K562 (cell line): Measurements from ENCODE around the gene NPEPL1. TPM values are rescaled to one million over a fixed set of nuclear protein-coding genes. Genes with fewer than 3 reads are reported as not detected.

Experiments
- ATAC-seq: fragments of 200-7000 bp; cut with Tn5 transposase; 3 replicates; pipeline ENCODE4 v1.9.1; 2020; ENCODE audit warnings: moderate library complexity
- BruUV-seq: library from RNA; stranded (reverse); fragments of 400-500 nt; replicated peaks from 2 replicates; lab custom pipeline; 2021; lab: Mats Ljungman, UMichigan
- CTCF ChIA-PET: fragments of 300-600 bp; formaldehyde crosslinking; extraction: SDS; loops from one replicate; lab custom pipeline; 2021; ENCODE audit warnings: low intra/inter-chr PET ratio; lab: Yijun Ruan, JAX
- POLR2A ChIA-PET: fragments of 300-600, 350-650 bp; sonication (Branson Sonifier 250); formaldehyde crosslinking; extraction: SDS; loops from one replicate; lab custom pipeline; 2021; ENCODE audit warnings: antibody characterized with exemption, inconsistent platforms; lab: Yijun Ruan, JAX
- DNase-seq, 4 experiments: peaks; one replicate each; pipeline versions ENCODE4 v3.0.0 to v3.0.0-alpha.2; 2011 to 2018; ENCODE audit warnings: low spot score in 3 of 4, mixed read lengths in 3 of 4; ENCODE audit errors: extremely low read depth in 1 of 4
- FAIRE-seq: peaks from 2 replicates; lab custom pipeline; 2011; peaks lifted over from hg19 to GRCh38; lab: Jason Lieb, UNC
- H2AFZ ChIP-seq: 2 replicates; pipeline ENCODE4 v1.6.0; 2011; ENCODE audit warnings: low read depth, low read length, control low read depth, inconsistent platforms
- H3K27ac ChIP-seq: fragments of 200-600 bp; 3 replicates; pipeline ENCODE4 v1.8.0; 2011; ENCODE audit warnings: low read depth, mild to moderate bottlenecking, control low read depth, inconsistent platforms, low read length, moderate library complexity, mixed read lengths; ENCODE audit errors: extremely low read depth
- H3K27me3 ChIP-seq, 2 experiments: fragments of 300-600 bp in 1 of 2; 2 replicates in 1 of 2; 3 replicates in 1 of 2; pipeline versions ENCODE4 v1.6.0 to v1.8.0; 2011; ENCODE audit warnings: inconsistent platforms in 2 of 2, low read length in 2 of 2, mild to moderate bottlenecking in 1 of 2, mixed read lengths in 1 of 2, moderate library complexity in 1 of 2; ENCODE audit not compliant: control insufficient read depth in 2 of 2, insufficient read depth in 2 of 2
- H3K36me3 ChIP-seq: fragments of 300-600 bp; 3 replicates; pipeline ENCODE4 v1.8.0; 2011; ENCODE audit warnings: mild to moderate bottlenecking, low read length, inconsistent platforms; ENCODE audit not compliant: control insufficient read depth, insufficient read depth
- H3K4me1 ChIP-seq, 2 experiments: fragments of 200-600 bp in 1 of 2; replicated peaks in 1 of 2; 2 replicates in 1 of 2; 3 replicates in 1 of 2; pipeline versions ENCODE4 v1.5.1 to v1.8.0; 2011; ENCODE audit warnings: inconsistent platforms in 2 of 2, low read length in 2 of 2, mild to moderate bottlenecking in 1 of 2, mixed read lengths in 1 of 2, moderate library complexity in 1 of 2; ENCODE audit not compliant: control insufficient read depth in 2 of 2, insufficient read depth in 2 of 2
- H3K4me2 ChIP-seq: 2 replicates; pipeline ENCODE4 v1.6.1; 2011; ENCODE audit warnings: low read length, control low read depth, inconsistent platforms, mixed read lengths; ENCODE audit not compliant: insufficient read depth
- H3K4me3 ChIP-seq: fragments of 200-600 bp; sonication (generic), shearing (Covaris generic); 2 replicates; pipeline ENCODE4 v1.5.1; 2016; ENCODE audit warnings: control low read depth, inconsistent platforms
- H3K79me2 ChIP-seq: fragments of 200-600 bp; 3 replicates; pipeline ENCODE4 v1.8.0; 2011; ENCODE audit warnings: low read length, inconsistent platforms; ENCODE audit not compliant: control insufficient read depth, insufficient read depth
- H3K9ac ChIP-seq, 2 experiments: 2 replicates each; pipeline versions ENCODE4 v1.6.0 to v1.6.1; 2011; ENCODE audit warnings: low read depth in 2 of 2, low read length in 2 of 2, control low read depth in 1 of 2, inconsistent platforms in 1 of 2, mild to moderate bottlenecking in 1 of 2, mixed read lengths in 1 of 2; ENCODE audit not compliant: insufficient read depth in 1 of 2
- H3K9me1 ChIP-seq: one replicate; pipeline ENCODE4 v1.6.0; 2011; ENCODE audit warnings: inconsistent platforms, mild to moderate bottlenecking, low read length, moderate library complexity; ENCODE audit not compliant: control insufficient read depth, insufficient read depth
- H3K9me3 ChIP-seq: replicated peaks from 2 replicates; pipeline ENCODE4 v1.5.1; 2011; ENCODE audit warnings: low read depth, low read length, inconsistent platforms; ENCODE audit not compliant: control insufficient read depth, insufficient read depth
- H4K20me1 ChIP-seq: replicated peaks from 2 replicates; pipeline ENCODE4 v1.6.1; 2011; ENCODE audit warnings: low read length, inconsistent platforms, mixed read lengths; ENCODE audit not compliant: control insufficient read depth, insufficient read depth
- ARID1B ChIP-seq: fragments of 450-650 bp; IDR thresholded peaks from 2 replicates; pipeline ENCODE4 v1.6.1; 2016; ENCODE audit warnings: antibody characterized with exemption, mild to moderate bottlenecking, inconsistent platforms
- CBFA2T3 ChIP-seq: fragments of 450-650 bp; IDR thresholded peaks from 2 replicates; pipeline ENCODE4 v1.6.1; 2017
- CBFB ChIP-seq: sonication (generic); formaldehyde crosslinking; IDR thresholded peaks from 2 replicates; pipeline ENCODE4 v1.4.0; 2020; ENCODE audit warnings: mild to moderate bottlenecking, missing genetic modification reagents
- HIVEP1 ChIP-seq: fragments of 250-450 bp; sonication (Bioruptor Pico); IDR thresholded peaks from 2 replicates; pipeline ENCODE4 v1.4.0; 2020; ENCODE audit warnings: mild to moderate bottlenecking
- HSF4 ChIP-seq: fragments of 250-450 bp; sonication (Bioruptor Pico); IDR thresholded peaks from 2 replicates; pipeline ENCODE4 v2.1.2; 2022; ENCODE audit warnings: mild to moderate bottlenecking, moderate library complexity, borderline replicate concordance
- PATZ1 ChIP-seq: fragments of 250-450 bp; sonication (Bioruptor Pico); IDR thresholded peaks from 2 replicates; pipeline ENCODE4 v1.5.0; 2020; ENCODE audit warnings: mild to moderate bottlenecking, borderline replicate concordance
- RBM17 ChIP-seq: fragments of 200-400 bp; formaldehyde crosslinking; IDR thresholded peaks from 2 replicates; pipeline ENCODE4 v1.6.1; 2017; ENCODE audit warnings: low read depth, mild to moderate bottlenecking, low read length, borderline replicate concordance
- SRSF1 ChIP-seq: fragments of 200-400 bp; formaldehyde crosslinking; IDR thresholded peaks from 2 replicates; pipeline ENCODE4 v1.6.1; 2017; ENCODE audit warnings: mild to moderate bottlenecking, low read depth, low read length, moderate library complexity
- STAT5A ChIP-seq: IDR thresholded peaks from 2 replicates; pipeline ENCODE4 v1.6.1; 2012; ENCODE audit warnings: low read length, inconsistent platforms, borderline replicate concordance
- ZNF318 ChIP-seq, 2 experiments: fragments of 450-650 bp; IDR thresholded peaks; 2 replicates each; pipeline ENCODE4 v1.6.1; 2016; ENCODE audit warnings: mild to moderate bottlenecking in 2 of 2, borderline replicate concordance in 1 of 2, low read depth in 1 of 2, moderate library complexity in 1 of 2
- ZNF324 ChIP-seq: fragments of 250-450 bp; sonication (Bioruptor Pico); IDR thresholded peaks from 2 replicates; pipeline ENCODE4 v1.4.0; 2020; ENCODE audit warnings: mild to moderate bottlenecking
- ZNF41 ChIP-seq: fragments of 250-450 bp; sonication (Bioruptor Pico); conservative IDR thresholded peaks from 2 replicates; pipeline ENCODE4 v1.4.0; 2020; ENCODE audit warnings: mild to moderate bottlenecking
- WGBS: fragments of 100-300 bp; shearing (Covaris generic); methylation state at CpG from one replicate; pipeline ENCODE4 v1.1.6; 2016; ENCODE audit warnings: low coverage, mixed read lengths; ENCODE audit not compliant: insufficient coverage; ENCODE audit errors: missing lambda C conversion rate; 5-methylcytosine and 5-hydroxymethylcytosine counted together
- in situ Hi-C: fragments of 300-500 bp; cut with MboI; formaldehyde crosslinking; loops from 4 replicates; pipeline ENCODE4 v1.15.0; 2018; ENCODE audit warnings: inconsistent platforms, mixed read lengths
- intact Hi-C: fragments of 100-400 bp; cut with micrococcal nuclease; formaldehyde crosslinking; loops from 2 replicates; pipeline ENCODE4 v1.14.2; 2022
- polyA plus RNA-seq, 8 experiments: library from polyadenylated mRNA; depleted of rRNA in 4 of 8; stranded (reverse) in 5 of 8; unstranded in 3 of 8; fragments of >200 nt; fragmentation: Nextera tagmentation in 2 of 8; fragmentation: Illumina TruSeq in 1 of 8; extraction: Ambion mirVana in 2 of 8; extraction: Trizol in 1 of 8; gene quantifications; 2 replicates each; pipeline versions ENCODE4 v1.2.1 to v1.2.3, GENCODE V29; 2011 to 2014; ENCODE audit warnings: inconsistent platforms in 1 of 8, missing spikeins in 1 of 8
- total RNA-seq, 7 experiments: library from RNA; depleted of rRNA in 6 of 7; stranded (reverse); fragments of >200 nt in 6 of 7; fragmentation: Illumina TruSeq in 2 of 7; extraction: Trizol in 2 of 7; gene quantifications; 2 replicates each; pipeline versions ENCODE4 v1.2.1 to v1.2.3, GENCODE V29; 2011 to 2021; ENCODE audit warnings: low replicate concordance in 1 of 7

Gene NPEPL1
- total and polyA plus RNA-seq, 9 of the 15 experiments (the other 6 are each of a cell fraction or from before 2014, with no cell fraction given) = 0.04 to 5.6 (median 0.94) TPM

GRCh38 chr20:58706975-58707681 is 14.5 kb downstream of the NPEPL1 start:
- Histone ChIP-seq H3K9me1 (peaks cover 2% of the 10 kb centered on the region), H3K4me1 (no peaks in the 10 kb centered on the region; a peak in 1 of 5 replicates), H2AFZ (no peak overlapping the region), H3K27me3 (peaks cover 0 to 3% of the 10 kb centered on the region in 2 experiments; a peak in 2 of 5 replicates), H3K36me3 (no peaks in the 10 kb centered on the region; the same call in 2 of the 3 replicates), H3K4me3 (no peak overlapping the region), H3K27ac (no peak overlapping the region), H3K9me3 (no peaks in the 10 kb centered on the region), H3K4me2 (no peak overlapping the region), H3K79me2 (no peaks in the 10 kb centered on the region), H4K20me1 (no peaks in the 10 kb centered on the region), H3K9ac (no peak overlapping the region)
- intact Hi-C loops = no loop called here
- in situ Hi-C loops = no loop called here
- ChIA-PET POLR2A (interaction anchor here (1.1 kb wide), 1 partner anchor 243 kb away, joined by 3 read pairs; no protein-coding TSS in a partner anchor), CTCF (no interaction called here)
- no peak for FAIRE-seq
- DNase-seq = no peak
- BruUV-seq = no TSS peak
- ATAC-seq = no peak
- WGBS = 73% methylated on average over 12 of the region's 23 CpGs
- no peak for TF ChIP-seq STAT5A
- no peak for TF ChIP-seq ZNF318 (IDR thresholded peaks at IDR 0.05; ENCODE audit: borderline replicate concordance in 1 of 2, low read depth in 1 of 2)
- no peak for TF ChIP-seq ARID1B
- no peak for TF ChIP-seq ZNF41 (CRISPR knock-in tag)
- no peak for TF ChIP-seq RBM17
- TF ChIP-seq HSF4 (CRISPR knock-in tag) = no peak
- no peak for TF ChIP-seq PATZ1 (CRISPR knock-in tag)
- TF ChIP-seq CBFB (CRISPR knock-in tag) = no peak
- TF ChIP-seq HIVEP1 (CRISPR knock-in tag) = no peak
- no peak for TF ChIP-seq ZNF324 (CRISPR knock-in tag)
- no peak for TF ChIP-seq CBFA2T3
- no peak for TF ChIP-seq SRSF1
